SK-N-SH (cell line): ENCODE results near the gene MCC. TPM values are rescaled to one million over a fixed set of nuclear protein-coding genes. Genes with fewer than 3 reads are reported as not detected.

Experiments
- CTCF ChIA-PET: fragments of 300-600, 350-600 bp; formaldehyde crosslinking; extraction: SDS; loops from one replicate; lab custom pipeline; 2021; lab: Yijun Ruan, JAX
- POLR2A ChIA-PET: fragments of 350-600 bp; sonication (Branson Sonifier 250); formaldehyde crosslinking; extraction: SDS; loops from one replicate; lab custom pipeline; 2020; ENCODE audit warnings: antibody characterized with exemption, inconsistent platforms; lab: Yijun Ruan, JAX
- DNase-seq: peaks from one replicate; pipeline ENCODE4 v3.0.0; 2012
- H2AFZ ChIP-seq: fragments of 200-600 bp; sonication (generic); 2 replicates; pipeline ENCODE4 v1.8.1; 2016; ENCODE audit warnings: antibody characterized with exemption, mild to moderate bottlenecking, low read depth
- H3F3A ChIP-seq: fragments of 200-600 bp; sonication (generic); replicated peaks from 2 replicates; pipeline ENCODE3; 2016; ENCODE audit warnings: antibody characterized with exemption, mild to moderate bottlenecking; ENCODE audit not compliant: insufficient read depth
- H3K27ac ChIP-seq, 2 experiments: fragments of 200-500 bp in 1 of 2; fragments of 200-600 bp in 1 of 2; sonication (Bioruptor generic) in 1 of 2; sonication (generic), shearing (Covaris generic) in 1 of 2; 2 replicates each; pipeline versions ENCODE4 v1.5.1 to v1.6.1; 2014 to 2016; ENCODE audit warnings: low read depth in 2 of 2, inconsistent platforms in 1 of 2, low read length in 1 of 2, mild to moderate bottlenecking in 1 of 2, mixed read lengths in 1 of 2
- H3K27me3 ChIP-seq: fragments of 200-600 bp; sonication (generic), shearing (Covaris generic); 2 replicates; pipeline ENCODE4 v1.6.1; 2016; ENCODE audit warnings: mixed run types; ENCODE audit not compliant: insufficient read depth
- H3K36me3 ChIP-seq, 2 experiments: fragments of 200-500 bp in 1 of 2; fragments of 200-600 bp in 1 of 2; sonication (Bioruptor generic) in 1 of 2; sonication (generic) in 1 of 2; replicated peaks in 1 of 2; 2 replicates each; pipeline versions ENCODE3 to v1.5.1; 2014 to 2016; ENCODE audit warnings: low read length in 1 of 2, mild to moderate bottlenecking in 1 of 2; ENCODE audit not compliant: insufficient read depth in 2 of 2, control insufficient read depth in 1 of 2
- H3K4me1 ChIP-seq, 2 experiments: fragments of 200-500 bp in 1 of 2; fragments of 200-600 bp in 1 of 2; sonication (Bioruptor generic) in 1 of 2; sonication (generic), shearing (Covaris generic) in 1 of 2; 2 replicates each; pipeline versions ENCODE4 v1.5.1 to v1.6.1; 2014 to 2016; ENCODE audit warnings: low read depth in 1 of 2, low read length in 1 of 2, mixed run types in 1 of 2; ENCODE audit not compliant: insufficient read depth in 2 of 2, control insufficient read depth in 1 of 2
- H3K4me2 ChIP-seq: fragments of 200-600 bp; sonication (generic), shearing (Covaris generic); 2 replicates; pipeline ENCODE4 v1.6.1; 2017; ENCODE audit warnings: mixed run types
- H3K4me3 ChIP-seq, 2 experiments: fragments of 200-500 bp in 1 of 2; fragments of 200-600 bp in 1 of 2; sonication (Bioruptor generic) in 1 of 2; sonication (generic), shearing (Covaris generic) in 1 of 2; 2 replicates each; pipeline versions ENCODE4 v1.5.1 to v1.8.1; 2014 to 2016; ENCODE audit warnings: low read depth in 2 of 2, inconsistent platforms in 1 of 2, low read length in 1 of 2, mild to moderate bottlenecking in 1 of 2, mixed read lengths in 1 of 2, moderate library complexity in 1 of 2
- H3K79me2 ChIP-seq: fragments of 200-600 bp; sonication (generic); 2 replicates; pipeline ENCODE4 v1.8.1; 2017; ENCODE audit warnings: mild to moderate bottlenecking; ENCODE audit not compliant: insufficient read depth
- H3K9ac ChIP-seq: fragments of 200-600 bp; sonication (generic); 2 replicates; pipeline ENCODE4 v1.6.1; 2017; ENCODE audit warnings: mixed run types
- H3K9me2 ChIP-seq: fragments of 200-600 bp; sonication (generic); 2 replicates; pipeline ENCODE4 v1.6.1; 2017; ENCODE audit warnings: mixed run types
- H3K9me3 ChIP-seq: fragments of 200-600 bp; sonication (generic); 2 replicates; pipeline ENCODE4 v1.6.1; 2017; ENCODE audit warnings: mixed run types, mild to moderate bottlenecking, moderate library complexity
- H4K20me1 ChIP-seq: fragments of 200-600 bp; sonication (generic); 2 replicates; pipeline ENCODE4 v1.6.1; 2017; ENCODE audit warnings: mild to moderate bottlenecking, mixed run types; ENCODE audit not compliant: insufficient read depth
- CHD2 ChIP-seq: fragments of 150-350 bp; IDR thresholded peaks from 2 replicates; pipeline ENCODE4 v1.6.1; 2018; ENCODE audit warnings: low read length; ENCODE audit not compliant: partially characterized antibody
- CTCF ChIP-seq: fragments of 200-600 bp; sonication (generic); IDR thresholded peaks from 2 replicates; pipeline ENCODE4 v1.6.1; 2017; ENCODE audit warnings: antibody characterized with exemption, mild to moderate bottlenecking, moderate library complexity
- EP300 ChIP-seq, 2 experiments: IDR thresholded peaks; 2 replicates each; pipeline versions ENCODE4 v1.4.0 to v1.6.1; 2012; ENCODE audit warnings: borderline replicate concordance in 1 of 2, low read depth in 1 of 2, low read length in 1 of 2
- EZH2phosphoT487 ChIP-seq: fragments of 200-600 bp; sonication (generic); IDR thresholded peaks from 2 replicates; pipeline ENCODE4 v1.6.1; 2017; ENCODE audit warnings: low read depth, mixed run types, mild to moderate bottlenecking, antibody characterized with exemption, moderate library complexity, borderline replicate concordance
- FOXJ3 ChIP-seq: sonication (generic); formaldehyde crosslinking; IDR thresholded peaks from 2 replicates; pipeline ENCODE4 v1.5.1; 2020; ENCODE audit warnings: mild to moderate bottlenecking, missing genetic modification reagents
- FOXM1 ChIP-seq: IDR thresholded peaks from 2 replicates; pipeline ENCODE4 v1.4.0; 2012; ENCODE audit warnings: low read depth, mild to moderate bottlenecking
- GATA2 ChIP-seq: sonication (generic); formaldehyde crosslinking; IDR thresholded peaks from 2 replicates; pipeline ENCODE4 v1.5.0; 2020; ENCODE audit warnings: mild to moderate bottlenecking, missing genetic modification reagents
- MEF2A ChIP-seq: IDR thresholded peaks from 2 replicates; pipeline ENCODE4 v1.4.0; 2012; ENCODE audit warnings: low read depth, borderline replicate concordance
- NFIC ChIP-seq: IDR thresholded peaks from 2 replicates; pipeline ENCODE4 v1.4.0; 2012; ENCODE audit warnings: borderline replicate concordance
- RFX5 ChIP-seq: IDR thresholded peaks from 2 replicates; pipeline ENCODE4 v1.6.1; 2012; ENCODE audit warnings: mild to moderate bottlenecking, improper control_type of control experiment, low read length
- SMC3 ChIP-seq: IDR thresholded peaks from 2 replicates; pipeline ENCODE4 v1.6.1; 2012; ENCODE audit warnings: low read depth, low read length, improper control_type of control experiment
- TAF1 ChIP-seq: IDR thresholded peaks from 2 replicates; pipeline ENCODE4 v1.6.1; 2012; ENCODE audit warnings: low read depth, mild to moderate bottlenecking, low read length, moderate library complexity, borderline replicate concordance
- TCF12 ChIP-seq: IDR thresholded peaks from 2 replicates; pipeline ENCODE4 v1.4.0; 2012
- USF1 ChIP-seq: IDR thresholded peaks from 2 replicates; pipeline ENCODE4 v1.4.0; 2012; ENCODE audit warnings: low read depth, borderline replicate concordance
- USF2 ChIP-seq: fragments of 150-350 bp; IDR thresholded peaks from 2 replicates; pipeline ENCODE4 v1.6.1; 2017; ENCODE audit warnings: antibody characterized with exemption, low read length, low read depth, borderline replicate concordance
- YY1 ChIP-seq: IDR thresholded peaks from 2 replicates; pipeline ENCODE4 v1.4.0; 2012; ENCODE audit warnings: low read depth, mild to moderate bottlenecking
- ZBTB33 ChIP-seq: IDR thresholded peaks from 2 replicates; pipeline ENCODE4 v1.4.0; 2012; ENCODE audit warnings: low read depth, borderline replicate concordance
- WGBS: methylation state at CpG from one replicate; pipeline ENCODE4 v1.1.6; 2017; ENCODE audit warnings: low lambda C conversion rate; 5-methylcytosine and 5-hydroxymethylcytosine counted together
- polyA plus RNA-seq, 3 experiments: library from polyadenylated mRNA; depleted of rRNA; stranded (reverse); fragments of >200 nt; gene quantifications; 2 replicates each; pipeline ENCODE4 v1.2.3, GENCODE V29; 2012

Gene MCC
- polyA plus RNA-seq, 1 of the 3 experiments (the other 2 are of a cell fraction) = 3.6 TPM

GRCh38 chr5:113133211-113133975, 354.9 kb downstream of the MCC start:
- H3K9ac ChIP-seq = no peak overlapping the region
- peaks cover 0 to 8% of the 10 kb centered on the region in 2 experiments; a peak in 2 of 4 replicates for H3K4me1 ChIP-seq
- no peaks in the 10 kb centered on the region for H3F3A ChIP-seq
- no peak overlapping the region for H2AFZ ChIP-seq
- H3K9me3 ChIP-seq = no peaks in the 10 kb centered on the region
- DNase-seq = no peak
- TF ChIP-seq SMC3 = no peak
- TF ChIP-seq GATA2 = no peak
- no peak for TF ChIP-seq USF1
- TF ChIP-seq FOXM1 = no peak
- TF ChIP-seq TCF12 = no peak
- no peak for TF ChIP-seq CTCF
- TF ChIP-seq EZH2phosphoT487 = no peak
- TF ChIP-seq ZBTB33 = no peak
- TF ChIP-seq FOXJ3 = no peak
- no peak for TF ChIP-seq RFX5
- no peak for TF ChIP-seq CHD2
- no peak for TF ChIP-seq USF2
- TF ChIP-seq MEF2A = no peak
- TF ChIP-seq EP300 (IDR thresholded peaks at IDR 0.05; ENCODE audit: borderline replicate concordance in 1 of 2, low read depth in 1 of 2, low read length in 1 of 2) = no peak
- TF ChIP-seq NFIC = no peak
- TF ChIP-seq YY1 = no peak
- TF ChIP-seq TAF1 = no peak
- 86% methylated on average over 3 of the region's 3 CpGs for WGBS
- no peaks in the 10 kb centered on the region for H4K20me1 ChIP-seq
- no peaks in the 10 kb centered on the region for H3K36me3 ChIP-seq
- no peaks in the 10 kb centered on the region for H3K9me2 ChIP-seq
- no peaks in the 10 kb centered on the region for H3K27me3 ChIP-seq
- H3K79me2 ChIP-seq = no peaks in the 10 kb centered on the region
- no peak overlapping the region for H3K27ac ChIP-seq
- H3K4me2 ChIP-seq = no peak overlapping the region
- H3K4me3 ChIP-seq = no peak overlapping the region
- POLR2A ChIA-PET = no interaction called here
- CTCF ChIA-PET = interaction anchor here (1.2 to 1.5 kb wide), 2 partner anchors 8 to 13 kb away, joined by 3 to 6 read pairs; no protein-coding TSS in a partner anchor
